ENCODE results near the gene TBC1D8. TPM values are rescaled to one million over a fixed set of nuclear protein-coding genes. Genes with fewer than 3 reads are reported as not detected.

TBC1D8 gene
- total and polyA plus RNA-seq, 2 of the 8 experiments (the other 6 are each of a cell fraction or from before 2014, with no cell fraction given), result 20.8 to 21.8 TPM

- no peak overlapping the region for H4K91ac ChIP-seq (replicated peaks; ENCODE audit: insufficient read length, low read length)
- WGBS, 2 experiments (ENCODE audit: extremely low coverage in 1 of 2, insufficient coverage in 1 of 2, insufficient read length in 1 of 2, insufficient replicate concordance in 2 of 2, low coverage in 1 of 2, low lambda C conversion rate in 2 of 2, missing lambda C conversion rate in 1 of 2), result 90% methylated on average over 12 of the region's 12 CpGs; no CpG with 5 or more reads in 1 of the 2 experiments
- H2AK5ac ChIP-seq (ENCODE audit: low read depth, low read length), result no peak overlapping the region
- no peak for FAIRE-seq
- no peak overlapping the region for H3K23ac ChIP-seq (ENCODE audit: insufficient read length)
- H3K56ac ChIP-seq (replicated peaks; ENCODE audit: insufficient read length, low read depth, low read length), result no peak overlapping the region
- TF ChIP-seq SUZ12 (IDR thresholded peaks at IDR 0.05; ENCODE audit: low read length) (no peak), CEBPB (IDR thresholded peaks at IDR 0.05; ENCODE audit: low read depth, low read length) (no peak), KDM5A (IDR thresholded peaks at IDR 0.05; ENCODE audit: low read length) (no peak), EGR1 (IDR thresholded peaks at IDR 0.05; ENCODE audit: borderline replicate concordance, low read depth, low read length) (no peak), RBBP5 (IDR thresholded peaks at IDR 0.05; ENCODE audit: borderline replicate concordance, low read depth, low read length) (no peak), ZNF274 (IDR thresholded peaks at IDR 0.05; ENCODE audit: borderline replicate concordance, extremely low read depth, low read length) (no peak), SIX5 (IDR thresholded peaks at IDR 0.05; ENCODE audit: low read depth, low read length) (no peak), SRF (IDR thresholded peaks at IDR 0.05; ENCODE audit: low read depth, low read length) (no peak), RAD21 (IDR thresholded peaks at IDR 0.05 in 1 of 2, conservative IDR thresholded peaks at IDR 0.05 in 1 of 2; ENCODE audit: low read depth in 2 of 2, low read length in 2 of 2) (no peak), ATF3 (IDR thresholded peaks at IDR 0.05; ENCODE audit: insufficient read depth, low read depth, low read length) (no peak), SAP30 (IDR thresholded peaks at IDR 0.05; ENCODE audit: insufficient read depth, insufficient replicate concordance, low read length) (no peak), HDAC2 (IDR thresholded peaks at IDR 0.05; ENCODE audit: borderline replicate concordance in 1 of 2, low read depth in 2 of 2, low read length in 2 of 2) (no peak)
- no peaks in the 10 kb centered on the region for H3K9me3 ChIP-seq (ENCODE audit: insufficient read depth in 2 of 2, low read depth in 1 of 2, low read length in 1 of 2)
- H3K23me2 ChIP-seq (ENCODE audit: low read depth, low read length), result no peaks in the 10 kb centered on the region
- no peak overlapping the region for H2BK12ac ChIP-seq (ENCODE audit: low read depth, low read length)
- DNase-seq (ENCODE audit: low read depth in 1 of 2, low spot score in 2 of 2), result no peak
- H3K4me3 ChIP-seq (ENCODE audit: extremely low read depth in 1 of 4, insufficient read depth in 2 of 4, low read depth in 3 of 4, low read length in 4 of 4), result no peak overlapping the region
- H4K20me1 ChIP-seq (replicated peaks in 1 of 2; ENCODE audit: control insufficient read depth in 1 of 2, insufficient read depth in 2 of 2, low read length in 2 of 2), result no peaks in the 10 kb centered on the region
- no peak overlapping the region for H3K14ac ChIP-seq (ENCODE audit: insufficient read length)
- CTCF ChIA-PET (ENCODE audit: partially characterized antibody), result interaction anchor here (0.6 to 1.0 kb wide), 2 partner anchors 234 to 365 kb away, joined by 3 to 5 read pairs; no protein-coding TSS in a partner anchor
- no peak overlapping the region for H4K8ac ChIP-seq (ENCODE audit: extremely low read depth, insufficient read depth, low read length)
- no peak overlapping the region for H3K4ac ChIP-seq (replicated peaks; ENCODE audit: insufficient read length, low read depth, low read length)
- H2BK120ac ChIP-seq (replicated peaks; ENCODE audit: low read depth, low read length), result no peak overlapping the region
- no peak overlapping the region for H2BK5ac ChIP-seq (ENCODE audit: low read depth, low read length)
- H3K79me2 ChIP-seq (ENCODE audit: control insufficient read depth in 1 of 2, insufficient read depth in 2 of 2, low read length in 2 of 2), result no peaks in the 10 kb centered on the region
- peaks cover 0 to 3% (median 0%) of the 10 kb centered on the region in 4 experiments; a peak in 1 of 7 replicates for H3K4me1 ChIP-seq (replicated peaks in 1 of 4; ENCODE audit: control insufficient read depth in 3 of 4, insufficient read depth in 4 of 4, low read length in 3 of 4)
- no peak overlapping the region for H2AFZ ChIP-seq (ENCODE audit: low read length)
- H3K18ac ChIP-seq (ENCODE audit: extremely low read depth, low read length), result no peak overlapping the region
- H3K79me1 ChIP-seq (ENCODE audit: low read depth, low read length), result no peaks in the 10 kb centered on the region
- POLR2A ChIA-PET (ENCODE audit: partially characterized antibody), result no interaction called here
- no peak overlapping the region for H2BK15ac ChIP-seq (ENCODE audit: low read length)
- H3K36me3 ChIP-seq (ENCODE audit: control insufficient read depth in 2 of 4, insufficient read depth in 4 of 4, low read length in 3 of 4), result no peaks in the 10 kb centered on the region
- H4K5ac ChIP-seq (ENCODE audit: insufficient read length, low read depth, low read length), result no peak overlapping the region
- H3K27ac ChIP-seq (ENCODE audit: low read depth, low read length), result no peak overlapping the region
- no peak overlapping the region for H3K9ac ChIP-seq (replicated peaks in 1 of 4; ENCODE audit: extremely low read depth in 1 of 4, low read depth in 3 of 4, low read length in 3 of 4)
- no peak overlapping the region for H3K4me2 ChIP-seq (ENCODE audit: insufficient read depth in 1 of 2, low read depth in 2 of 2, low read length in 2 of 2)
- H2BK20ac ChIP-seq (ENCODE audit: low read length), result no peak overlapping the region
- H3K27me3 ChIP-seq (replicated peaks in 1 of 4; ENCODE audit: control insufficient read depth in 3 of 4, extremely low read depth in 1 of 4, insufficient read depth in 3 of 4, low read length in 3 of 4), result no peaks in the 10 kb centered on the region
Observed at GRCh38 chr2:100964222-100964621, 187.0 kb downstream of the TBC1D8 start.
